Measurements from ENCODE around the gene KIF21B. TPM values are rescaled to one million over a fixed set of nuclear protein-coding genes. Genes with fewer than 3 reads are reported as not detected.

Gene KIF21B
- total and polyA plus RNA-seq, 9 of the 15 experiments (the other 6 are each of a cell fraction or from before 2014, with no cell fraction given) = 0.46 to 13.4 (median 5.9) TPM

DNA sequence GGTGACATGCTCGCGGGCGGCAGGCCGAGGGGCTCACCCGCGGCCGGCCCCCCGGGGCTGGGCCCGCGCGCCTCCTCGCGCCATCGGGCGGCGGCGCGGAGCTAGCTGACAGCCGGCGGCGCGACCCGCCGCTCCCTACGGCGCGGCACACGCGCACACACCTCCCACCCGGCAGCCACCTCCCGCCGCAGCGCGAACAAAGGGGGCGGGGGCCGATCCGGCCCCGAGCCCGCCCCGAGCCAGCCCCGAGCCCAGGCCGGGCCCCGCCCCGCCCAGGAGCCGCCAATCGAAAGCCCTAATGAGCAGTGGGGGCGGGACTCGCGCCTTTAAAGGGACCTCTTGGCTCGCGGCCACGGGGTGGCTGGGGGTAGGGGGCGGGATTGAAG lies at the start of gene KIF21B (continued):
- TF ChIP-seq SAP30 (IDR thresholded peaks at IDR 0.05; ENCODE audit: borderline replicate concordance, insufficient read depth, low read depth, low read length, poor library complexity, severe bottlenecking) = peak; percentile 35
- peak in 1 of 2 experiments; percentile 50; a peak in 1 of 4 replicates for TF ChIP-seq NONO (IDR thresholded peaks at IDR 0.05; ENCODE audit: low read depth in 2 of 2, low read length in 1 of 2)
- peak; percentile 5 for TF ChIP-seq KDM5B (IDR thresholded peaks at IDR 0.05; ENCODE audit: insufficient replicate concordance, low read depth, low read length)
- no peak for TF ChIP-seq SMARCC2 (IDR thresholded peaks at IDR 0.05; ENCODE audit: low read depth)
- no peak for TF ChIP-seq OTX1 (CRISPR knock-in tag; IDR thresholded peaks at IDR 0.05)
- TF ChIP-seq, protein P1, sequence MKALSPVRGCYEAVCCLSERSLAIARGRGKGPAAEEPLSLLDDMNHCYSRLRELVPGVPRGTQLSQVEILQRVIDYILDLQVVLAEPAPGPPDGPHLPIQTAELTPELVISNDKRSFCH (CRISPR knock-in tag; IDR thresholded peaks at IDR 0.05) = no peak
- TF ChIP-seq, protein P1 (tag; IDR thresholded peaks at IDR 0.05) = no peak
- TF ChIP-seq RBM17 (IDR thresholded peaks at IDR 0.05; ENCODE audit: borderline replicate concordance, low read depth, low read length) = no peak
- TF ChIP-seq, protein P2, sequence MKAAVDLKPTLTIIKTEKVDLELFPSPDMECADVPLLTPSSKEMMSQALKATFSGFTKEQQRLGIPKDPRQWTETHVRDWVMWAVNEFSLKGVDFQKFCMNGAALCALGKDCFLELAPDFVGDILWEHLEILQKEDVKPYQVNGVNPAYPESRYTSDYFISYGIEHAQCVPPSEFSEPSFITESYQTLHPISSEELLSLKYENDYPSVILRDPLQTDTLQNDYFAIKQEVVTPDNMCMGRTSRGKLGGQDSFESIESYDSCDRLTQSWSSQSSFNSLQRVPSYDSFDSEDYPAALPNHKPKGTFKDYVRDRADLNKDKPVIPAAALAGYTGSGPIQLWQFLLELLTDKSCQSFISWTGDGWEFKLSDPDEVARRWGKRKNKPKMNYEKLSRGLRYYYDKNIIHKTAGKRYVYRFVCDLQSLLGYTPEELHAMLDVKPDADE (conservative IDR thresholded peaks at IDR 0.05; ENCODE audit: control insufficient read depth, low read depth, low read length) = 0 out of 2 replicates have a peak, but pooled peaks have one; percentile 60
- TF ChIP-seq YY1 (IDR thresholded peaks at IDR 0.05; ENCODE audit: borderline replicate concordance in 1 of 3, control insufficient read depth in 1 of 3, extremely low read depth in 1 of 3, insufficient read depth in 3 of 3, insufficient read length in 1 of 3, insufficient replicate concordance in 2 of 3, low read depth in 1 of 3, low read length in 2 of 3) = peak in 2 of 3 experiments; percentile 63 to 71
- TF ChIP-seq, protein P3, sequence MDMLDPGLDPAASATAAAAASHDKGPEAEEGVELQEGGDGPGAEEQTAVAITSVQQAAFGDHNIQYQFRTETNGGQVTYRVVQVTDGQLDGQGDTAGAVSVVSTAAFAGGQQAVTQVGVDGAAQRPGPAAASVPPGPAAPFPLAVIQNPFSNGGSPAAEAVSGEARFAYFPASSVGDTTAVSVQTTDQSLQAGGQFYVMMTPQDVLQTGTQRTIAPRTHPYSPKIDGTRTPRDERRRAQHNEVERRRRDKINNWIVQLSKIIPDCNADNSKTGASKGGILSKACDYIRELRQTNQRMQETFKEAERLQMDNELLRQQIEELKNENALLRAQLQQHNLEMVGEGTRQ (CRISPR knock-in tag; IDR thresholded peaks at IDR 0.05) = no peak
- TF ChIP-seq, protein P4, sequence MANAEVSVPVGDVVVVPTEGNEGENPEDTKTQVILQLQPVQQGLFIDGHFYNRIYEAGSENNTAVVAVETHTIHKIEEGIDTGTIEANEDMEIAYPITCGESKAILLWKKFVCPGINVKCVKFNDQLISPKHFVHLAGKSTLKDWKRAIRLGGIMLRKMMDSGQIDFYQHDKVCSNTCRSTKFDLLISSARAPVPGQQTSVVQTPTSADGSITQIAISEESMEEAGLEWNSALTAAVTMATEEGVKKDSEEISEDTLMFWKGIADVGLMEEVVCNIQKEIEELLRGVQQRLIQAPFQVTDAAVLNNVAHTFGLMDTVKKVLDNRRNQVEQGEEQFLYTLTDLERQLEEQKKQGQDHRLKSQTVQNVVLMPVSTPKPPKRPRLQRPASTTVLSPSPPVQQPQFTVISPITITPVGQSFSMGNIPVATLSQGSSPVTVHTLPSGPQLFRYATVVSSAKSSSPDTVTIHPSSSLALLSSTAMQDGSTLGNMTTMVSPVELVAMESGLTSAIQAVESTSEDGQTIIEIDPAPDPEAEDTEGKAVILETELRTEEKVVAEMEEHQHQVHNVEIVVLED (CRISPR knock-in tag; IDR thresholded peaks at IDR 0.05) = peak; percentile 38; the same call in 1 of the 2 replicates
- peak; percentile 24 for TF ChIP-seq RBM25 (IDR thresholded peaks at IDR 0.05; ENCODE audit: low read depth, low read length, severe bottlenecking)
- peak; percentile 73 for TF ChIP-seq GATAD2B (IDR thresholded peaks at IDR 0.05; ENCODE audit: borderline replicate concordance)
- TF ChIP-seq RBM34 (IDR thresholded peaks at IDR 0.05; ENCODE audit: borderline replicate concordance, insufficient read depth, low read length) = no peak
- TF ChIP-seq ZNF311 (CRISPR knock-in tag; IDR thresholded peaks at IDR 0.05) = no peak
- no peak for TF ChIP-seq ZNF41 (CRISPR knock-in tag; conservative IDR thresholded peaks at IDR 0.05)
- peak; percentile 51 for TF ChIP-seq TBP (optimal IDR thresholded peaks at IDR 0.05; ENCODE audit: low read depth, low read length)
- no peak for TF ChIP-seq XRCC3 (IDR thresholded peaks at IDR 0.05)
- no peak for TF ChIP-seq TEAD4 (IDR thresholded peaks at IDR 0.05; ENCODE audit: low read length)
- no peak for TF ChIP-seq TEAD4 (CRISPR knock-in tag; IDR thresholded peaks at IDR 0.05; ENCODE audit: borderline replicate concordance)
